HG03460 (cell line): ENCODE results near the gene CTNNA1.

Experiments used
- ATAC-seq: cut with Tn5 transposase; IDR thresholded peaks from one replicate; pipeline ENCODE4 v1.9.1; 2021; ENCODE audit not compliant: unreplicated experiment

Gene CTNNA1

DNA sequence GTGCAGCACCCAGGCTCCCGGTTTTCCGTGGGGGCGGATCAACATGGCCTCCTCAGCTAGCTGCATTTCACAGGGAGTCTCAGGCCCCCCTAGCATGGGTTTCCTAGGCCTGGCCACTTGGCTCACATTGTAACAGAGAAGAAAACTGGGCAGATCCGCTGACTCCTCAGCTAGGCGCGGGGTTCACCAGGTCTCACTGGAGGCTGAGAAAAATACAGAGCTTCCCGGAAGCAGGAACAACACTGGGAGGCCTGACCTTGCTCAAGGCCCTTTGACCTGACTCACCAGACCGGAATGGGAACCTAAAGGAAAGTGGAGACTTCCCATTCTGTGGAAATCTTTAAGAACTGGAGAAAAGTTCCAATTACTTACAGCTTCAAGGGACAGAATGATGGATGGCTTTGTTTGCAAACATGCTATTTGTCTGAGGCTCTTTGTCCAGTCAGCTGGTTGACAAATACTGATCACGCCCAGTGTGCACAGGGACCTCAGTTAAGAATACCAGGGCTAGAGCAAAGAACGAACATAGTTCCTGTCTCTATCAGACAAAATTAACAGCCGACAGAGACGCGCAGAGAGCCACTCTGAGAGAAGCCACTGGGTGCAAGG lies 210.6 kb downstream of the CTNNA1 start:
- ATAC-seq: no peak

DNA sequence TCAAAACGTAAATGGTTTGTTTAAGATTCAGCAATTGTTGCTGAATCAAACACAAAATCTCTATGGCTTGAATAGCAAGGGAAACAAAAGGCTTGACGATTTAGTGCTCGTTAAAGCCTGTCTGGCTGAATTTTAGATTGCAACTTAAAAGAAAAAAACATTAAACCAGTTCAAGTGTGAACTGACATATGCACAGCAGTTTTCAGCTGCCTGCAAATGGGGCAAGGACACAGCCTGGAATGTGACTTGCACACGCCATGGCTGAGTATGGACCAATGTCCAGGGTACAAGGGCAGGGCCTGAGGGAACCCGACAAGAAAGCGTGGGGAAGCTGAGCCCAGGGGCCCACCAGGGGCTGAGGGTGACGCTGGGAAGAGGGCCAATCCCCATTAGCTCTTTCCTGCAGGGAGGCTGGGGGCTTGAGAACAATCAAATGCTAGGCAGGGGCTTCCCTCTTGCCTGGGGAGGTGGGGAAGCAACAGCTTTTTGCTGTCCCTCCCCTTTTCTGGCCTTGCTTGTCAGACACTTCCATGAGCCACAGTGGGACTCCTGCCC lies 211.5 kb downstream of the CTNNA1 start:
- no peak for ATAC-seq

DNA sequence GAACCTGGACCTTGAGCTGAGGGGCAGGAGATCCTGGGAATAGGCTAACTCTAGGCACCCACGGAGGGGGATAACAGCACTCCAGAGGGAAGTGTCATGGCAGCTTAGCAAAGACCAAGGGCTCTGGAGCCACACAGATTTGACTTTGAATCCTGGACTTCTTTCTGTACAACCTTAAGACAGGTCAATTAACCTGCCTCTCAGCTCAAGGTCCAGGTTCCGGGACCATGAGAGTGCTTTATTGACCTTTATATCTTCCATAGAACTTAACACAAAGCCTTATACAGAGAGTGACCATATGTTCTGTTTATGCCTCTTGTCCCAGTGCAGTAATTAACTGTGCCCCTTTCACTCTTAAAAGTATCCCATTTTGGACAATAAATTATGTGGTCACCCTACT lies 212.4 kb downstream of the CTNNA1 start:
- no peak for ATAC-seq

DNA sequence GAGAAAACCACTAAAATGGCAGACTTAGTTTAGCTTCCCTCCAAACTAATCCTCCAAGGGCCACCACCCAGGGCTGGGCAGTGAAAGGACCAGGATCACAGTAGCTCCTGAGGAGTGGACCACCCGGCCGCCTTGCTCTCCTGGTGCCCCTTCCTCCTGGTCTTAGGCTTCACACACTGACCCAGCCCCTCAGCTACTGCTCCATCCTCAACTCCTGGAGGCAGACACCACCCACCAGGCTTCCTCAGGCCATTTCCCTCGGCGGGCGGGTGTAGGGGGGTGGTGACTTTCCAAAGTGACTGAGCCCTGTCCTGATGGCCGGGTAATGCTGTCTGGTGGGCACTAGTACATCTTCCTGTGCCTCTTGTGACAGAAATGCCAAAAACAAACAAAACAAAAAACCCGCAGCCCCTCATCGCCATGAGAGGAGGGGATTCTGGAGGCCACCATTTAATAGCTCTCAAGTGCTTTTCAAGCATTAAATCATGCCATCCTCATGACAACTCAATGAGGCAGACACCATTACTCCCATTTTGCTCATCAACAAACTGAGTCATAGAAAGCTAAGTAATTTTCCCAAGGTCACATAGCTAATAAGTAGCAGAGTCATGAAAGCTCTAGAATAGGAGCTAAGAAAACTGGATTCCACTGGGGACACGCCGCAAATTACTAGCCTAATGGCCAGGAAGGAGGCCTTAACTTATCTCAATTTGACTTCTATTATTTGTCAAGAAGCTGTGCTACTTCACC lies 213.2 kb downstream of the CTNNA1 start:
- no peak for ATAC-seq

DNA sequence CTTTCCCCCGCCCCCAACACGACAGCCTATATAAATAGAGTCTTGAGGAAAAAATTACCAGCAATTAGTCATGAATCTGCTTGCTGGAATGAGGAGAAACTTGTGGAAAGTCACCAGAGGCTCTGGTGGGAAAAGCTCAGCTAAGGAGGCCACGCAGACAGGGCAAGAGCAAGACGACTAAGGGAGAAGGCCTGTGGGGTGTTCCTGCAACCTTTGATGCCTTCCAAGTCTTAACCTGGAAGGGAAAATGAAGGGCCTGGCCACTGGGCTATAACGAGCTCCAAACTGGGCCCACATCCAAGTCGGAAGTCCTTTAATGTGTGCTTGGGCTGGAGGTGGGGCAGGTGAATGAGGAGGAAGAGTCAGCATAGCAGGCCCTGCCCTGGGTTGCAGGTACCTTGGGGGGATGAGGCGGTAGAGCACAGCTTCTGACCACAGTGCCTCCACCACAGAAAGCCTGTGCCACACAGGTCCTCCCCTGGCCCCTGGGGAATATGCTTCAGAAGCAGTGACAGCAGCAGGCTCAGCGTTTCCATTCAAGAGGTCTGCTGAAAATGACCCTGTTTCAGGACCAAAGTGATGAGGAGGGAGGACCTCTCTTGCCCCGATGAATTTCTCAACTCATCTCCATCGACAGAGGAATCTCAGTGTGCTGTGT lies 214.7 kb downstream of the CTNNA1 start:
- no peak for ATAC-seq

DNA sequence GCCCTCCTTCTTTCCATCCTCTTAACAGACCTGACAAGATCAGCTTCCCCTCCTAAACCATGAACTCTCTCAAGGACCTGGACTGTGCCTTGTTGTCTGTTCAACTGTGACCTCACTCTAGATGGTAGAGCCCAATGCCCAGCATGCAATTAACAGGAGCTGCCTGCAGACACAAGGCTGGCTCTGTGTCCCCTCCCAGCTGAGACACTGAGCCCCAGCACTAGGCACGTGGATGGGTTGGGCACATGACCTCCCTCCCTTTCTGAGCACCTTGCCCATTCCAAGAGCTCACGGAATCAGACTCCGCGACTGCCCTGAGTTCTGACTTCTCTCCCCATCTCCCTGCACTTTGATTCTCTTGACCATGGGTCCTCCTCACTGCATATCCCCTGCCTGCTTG lies 215.4 kb downstream of the CTNNA1 start:
- ATAC-seq: no peak

DNA sequence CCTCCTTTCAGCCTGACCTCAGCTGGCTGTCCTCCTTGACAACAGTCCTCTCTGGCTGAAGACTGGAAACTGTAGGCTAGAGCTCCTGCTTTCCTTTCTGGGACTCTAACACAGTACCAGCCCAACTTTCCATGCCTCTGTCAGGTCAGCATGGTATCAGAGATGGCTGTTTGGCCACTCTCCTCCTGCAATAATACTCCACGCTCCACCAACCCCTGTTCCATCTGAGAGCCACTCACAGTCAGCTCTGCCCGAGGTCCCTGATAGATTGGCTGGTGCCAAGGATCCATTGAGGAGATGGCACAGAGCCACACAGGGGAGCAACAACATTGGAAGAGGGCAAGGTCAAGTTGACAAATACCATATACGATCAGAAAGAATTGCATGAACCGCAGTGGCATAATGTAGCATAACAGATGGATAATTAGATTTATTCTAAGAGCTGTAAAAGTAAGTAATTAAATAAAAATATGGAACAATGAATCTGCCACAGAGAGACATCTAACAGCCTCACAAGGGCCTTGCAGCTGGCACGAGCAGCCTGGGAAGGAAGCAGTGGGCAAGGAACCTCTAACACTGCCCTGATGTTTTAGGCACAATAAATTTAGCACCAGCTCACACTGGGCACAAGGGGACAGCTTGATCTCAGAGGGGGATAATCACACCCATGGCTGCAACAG lies 216.2 kb downstream of the CTNNA1 start:
- ATAC-seq: no peak

DNA sequence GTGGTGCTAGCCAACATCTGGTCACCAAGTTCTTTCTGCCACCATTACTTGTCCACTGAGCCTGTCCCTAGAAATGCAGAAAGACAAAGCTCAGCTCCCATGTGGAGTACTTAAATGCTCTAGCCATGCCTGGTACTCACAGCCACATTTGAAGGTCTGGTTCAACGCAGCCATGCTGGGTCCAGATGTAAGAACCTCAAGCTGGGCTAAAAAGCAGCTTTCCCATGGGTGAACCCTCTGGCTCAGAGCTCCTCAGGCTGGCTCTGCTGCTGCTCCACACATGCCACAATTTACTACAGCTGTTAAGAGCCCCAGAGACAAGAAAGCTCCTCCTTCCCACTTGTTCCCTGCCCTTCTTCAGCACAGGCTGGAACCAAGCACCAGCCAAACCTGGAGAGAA lies 219.0 kb downstream of the CTNNA1 start:
- no peak for ATAC-seq

DNA sequence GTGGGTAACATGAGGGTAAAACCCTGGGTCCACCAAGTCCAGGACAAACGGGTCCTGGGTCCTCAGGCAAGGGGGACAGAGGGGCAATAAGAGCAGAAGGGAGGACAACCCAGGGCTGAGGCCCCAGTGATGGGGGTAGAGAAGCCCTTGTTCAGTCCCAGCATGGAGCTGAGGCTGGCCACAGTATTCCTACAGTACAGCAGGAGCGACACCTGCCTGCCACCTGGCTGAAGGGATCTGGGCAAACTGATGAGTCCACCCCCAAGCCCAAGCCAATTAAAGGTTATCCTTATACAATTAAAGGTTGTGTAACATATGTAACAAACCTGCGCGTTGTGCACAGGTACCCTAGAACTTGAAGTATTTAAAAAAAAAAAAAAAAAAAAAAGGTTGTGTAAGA lies 219.6 kb downstream of the CTNNA1 start:
- no peak for ATAC-seq

DNA sequence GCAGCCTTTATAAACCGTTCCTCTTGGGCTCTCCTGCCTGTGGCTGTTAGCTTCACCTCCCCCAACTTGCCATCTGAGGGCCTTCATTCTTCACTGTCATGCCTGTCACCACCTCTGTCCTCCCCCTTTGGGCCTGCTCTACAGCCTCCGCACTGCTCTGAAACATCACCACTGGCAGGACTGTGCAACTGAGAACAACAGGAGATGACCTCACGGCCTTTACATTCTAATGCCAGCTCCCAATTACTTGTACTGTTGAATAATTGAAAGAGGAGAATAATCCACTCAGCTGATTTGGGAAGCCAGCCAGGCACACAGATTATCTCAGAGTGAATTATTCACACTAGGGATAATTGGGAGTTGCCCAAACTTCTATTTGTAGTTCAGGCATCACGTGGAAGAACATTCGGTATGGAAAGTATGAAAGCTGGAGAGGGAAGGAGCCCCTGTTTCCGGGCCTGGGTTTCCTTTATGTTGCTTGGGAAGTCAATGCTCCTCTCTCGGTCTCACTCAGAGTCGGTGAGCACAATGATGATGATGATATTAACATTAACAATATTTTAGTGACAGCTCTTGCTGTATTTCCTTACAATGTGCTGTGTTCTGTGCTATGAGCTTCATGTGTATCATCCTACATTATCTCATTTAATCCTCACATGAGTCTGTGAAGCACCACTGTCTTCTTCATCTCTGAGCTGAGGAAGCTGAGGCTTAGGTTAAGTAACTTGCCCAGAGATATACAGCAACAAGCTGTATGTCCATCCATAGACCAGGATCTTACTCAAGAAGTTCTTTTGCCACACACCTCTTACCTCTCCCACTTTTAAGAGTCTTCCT lies 221.2 kb downstream of the CTNNA1 start:
- no peak for ATAC-seq

DNA sequence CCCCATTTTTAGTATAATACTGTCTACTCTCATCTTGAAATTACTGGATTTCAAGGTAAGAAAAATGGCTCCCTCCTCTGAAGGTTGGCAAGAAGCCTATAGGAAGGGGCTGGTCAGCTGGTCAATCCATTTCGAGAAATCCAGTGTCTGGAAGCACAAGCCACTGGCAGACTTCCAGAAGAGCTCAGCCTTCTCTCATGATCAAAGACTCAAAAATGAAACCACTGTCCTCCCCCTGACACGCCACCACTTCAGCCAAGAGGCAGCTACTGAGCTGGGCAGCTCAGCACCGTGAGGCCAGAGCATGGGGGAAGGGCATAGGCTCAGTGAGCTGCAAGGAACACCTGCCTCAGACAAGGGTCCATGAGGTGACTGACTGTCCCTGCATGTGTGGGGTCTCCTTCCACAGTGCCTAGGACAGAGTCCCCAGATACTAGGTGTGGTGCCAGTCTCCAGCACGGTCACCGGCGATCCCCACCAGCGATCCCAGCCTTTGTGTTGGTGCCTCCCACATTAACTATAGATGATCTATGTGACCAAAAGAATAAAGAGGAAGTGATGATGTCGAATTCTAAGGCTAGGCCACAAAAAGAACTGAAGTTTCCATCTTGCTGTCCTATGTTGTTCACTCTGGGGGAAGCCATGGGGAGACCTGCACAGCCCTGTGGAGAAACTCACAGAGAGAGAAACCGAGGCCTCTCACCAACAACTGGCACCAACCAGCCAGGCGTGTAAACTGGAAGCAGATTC lies 222.0 kb downstream of the CTNNA1 start:
- ATAC-seq: no peak

DNA sequence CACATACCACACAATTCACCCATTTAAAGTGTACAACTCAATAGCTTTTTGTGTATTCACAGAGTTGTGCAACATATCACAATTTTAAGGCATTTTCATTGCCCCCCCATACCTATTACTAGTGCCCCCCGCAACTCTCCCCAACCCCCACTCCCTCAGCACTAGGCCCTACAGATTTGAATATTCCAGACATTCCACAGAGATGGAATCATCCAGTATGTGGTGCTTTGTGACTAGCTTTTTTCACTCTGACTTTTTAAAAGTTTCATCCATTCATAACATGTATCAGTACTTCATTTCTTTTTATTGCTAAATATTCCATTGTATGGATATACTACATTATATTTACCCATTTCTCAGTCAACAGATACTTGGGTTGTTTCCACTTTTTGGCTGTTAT lies 224.9 kb downstream of the CTNNA1 start:
- ATAC-seq: no peak

DNA sequence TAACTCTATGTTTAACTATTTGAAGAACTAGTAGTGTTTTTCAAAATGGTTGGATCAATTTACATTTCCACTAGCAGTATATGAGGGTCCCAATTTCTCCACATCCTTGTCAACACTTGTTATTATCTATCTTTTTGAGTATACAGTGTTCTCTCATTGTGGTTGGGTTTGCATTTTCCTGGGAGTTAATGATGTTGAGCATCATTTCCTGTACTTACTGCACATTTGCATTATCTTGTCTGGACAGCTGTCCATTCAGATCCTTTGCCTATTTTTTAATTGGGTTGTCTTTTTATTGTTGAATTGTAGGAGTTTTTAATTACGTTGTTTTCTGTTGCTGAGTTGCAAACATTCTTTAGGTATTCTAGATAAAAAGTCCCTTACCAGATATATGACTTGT lies 225.4 kb downstream of the CTNNA1 start:
- no peak for ATAC-seq

DNA sequence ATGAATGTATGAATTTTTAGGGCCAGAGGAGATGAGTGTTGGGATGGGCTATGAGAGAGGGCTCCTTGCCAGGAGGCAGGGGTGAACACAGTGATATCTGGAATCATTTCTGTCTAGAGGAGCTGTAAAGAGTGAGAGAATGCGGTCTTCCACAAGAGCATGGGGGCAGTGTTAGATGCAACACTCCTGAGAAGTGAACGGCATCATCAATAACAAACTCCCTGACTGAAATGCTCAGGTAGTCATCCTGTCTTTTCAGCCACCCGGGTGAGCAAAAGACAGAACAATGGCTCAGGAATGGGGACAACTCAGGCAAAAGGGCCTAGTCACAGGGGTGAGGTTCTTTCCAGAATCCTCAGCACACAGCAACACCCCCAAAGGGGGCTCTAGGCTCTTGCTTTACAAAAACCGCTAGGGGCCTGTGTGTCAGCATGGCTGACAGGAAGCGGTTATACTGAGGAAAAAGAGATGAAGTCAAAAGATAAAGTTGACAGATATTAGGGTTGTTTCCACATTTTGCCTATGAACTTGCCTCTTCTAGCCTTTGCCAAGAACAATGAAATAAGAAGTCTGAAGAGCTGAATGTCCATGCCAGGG lies 226.6 kb downstream of the CTNNA1 start:
- no peak for ATAC-seq

DNA sequence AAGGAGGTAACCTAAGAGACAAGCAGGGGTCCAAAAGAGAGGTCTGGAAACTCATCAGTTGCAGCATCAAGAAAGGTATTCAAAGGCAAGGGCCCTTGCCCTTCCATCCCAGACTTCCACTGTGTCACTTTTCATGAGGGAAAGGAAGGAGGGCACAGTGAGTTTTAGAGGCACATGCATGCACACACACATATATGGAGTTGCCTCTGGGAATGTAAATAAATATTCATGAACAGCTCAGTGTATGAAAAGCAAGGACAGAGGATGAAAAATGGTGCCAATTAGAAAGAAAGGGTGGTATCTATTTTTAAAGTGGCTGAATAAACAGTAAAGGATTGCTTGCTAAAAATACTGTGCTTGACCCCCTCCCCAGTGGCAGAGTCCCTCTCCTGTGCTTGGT lies 227.2 kb downstream of the CTNNA1 start:
- ATAC-seq: no peak

DNA sequence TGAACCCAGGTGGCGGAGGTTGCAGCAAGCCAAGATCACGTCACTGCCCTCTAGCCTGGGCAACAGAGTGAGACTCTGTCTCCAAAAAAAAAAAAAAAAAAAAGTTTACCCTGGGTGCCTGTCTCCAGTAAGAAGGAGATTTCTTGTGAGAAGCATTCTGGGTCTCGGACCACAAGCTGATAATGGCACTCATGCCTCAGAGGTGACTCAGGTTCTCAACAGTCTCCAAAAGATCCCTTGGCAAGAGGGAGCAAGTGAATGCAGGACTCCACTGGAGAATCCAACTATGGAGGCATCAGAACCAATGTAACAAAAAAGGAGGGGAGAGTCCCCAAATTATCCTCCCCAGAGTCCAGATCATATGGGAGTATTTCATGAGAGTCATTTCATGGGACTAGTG lies 227.9 kb downstream of the CTNNA1 start:
- ATAC-seq: no peak

DNA sequence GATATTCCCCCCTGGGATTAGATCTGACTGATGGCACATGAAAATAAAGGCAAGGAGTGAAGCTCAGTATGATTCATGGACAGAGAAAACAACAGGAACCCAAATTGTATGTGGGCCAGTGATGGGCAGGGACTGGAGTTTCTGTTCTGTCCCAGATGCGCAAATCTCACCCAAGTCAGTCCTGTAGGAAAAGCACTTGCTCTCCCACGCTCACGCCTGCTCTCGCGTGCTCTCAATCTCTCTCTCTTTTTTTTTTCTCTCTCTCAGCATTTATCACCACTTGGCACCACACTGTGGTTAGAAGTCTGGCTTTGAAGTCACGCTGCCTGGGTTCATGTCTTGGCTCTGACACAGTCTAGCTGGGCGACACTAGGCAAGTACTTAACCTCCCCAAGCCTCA lies 228.4 kb downstream of the CTNNA1 start:
- no peak for ATAC-seq

DNA sequence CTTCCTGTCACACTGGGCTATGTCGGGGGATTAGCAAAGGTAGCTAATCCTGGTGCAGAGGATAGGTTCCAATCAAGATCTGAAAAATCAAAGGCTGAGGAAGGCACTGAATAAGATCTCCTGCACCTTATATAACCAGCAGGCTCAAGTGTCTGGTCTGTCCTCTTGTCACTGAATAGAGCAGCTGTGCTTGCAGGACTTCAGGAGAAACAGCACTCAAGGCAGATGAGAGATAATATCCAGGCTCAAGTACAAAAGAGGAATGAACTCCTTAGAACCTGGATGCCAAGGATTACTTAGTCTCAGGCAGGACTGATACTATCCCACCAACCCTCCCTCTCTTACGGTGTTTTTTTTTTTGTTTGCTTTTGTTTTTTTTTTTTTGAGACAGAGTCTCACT lies 230.8 kb downstream of the CTNNA1 start:
- no peak for ATAC-seq
